Keratinocyte (primary cell): ENCODE results near the gene ZNF648. TPM values are rescaled to one million over a fixed set of nuclear protein-coding genes. Genes with fewer than 3 reads are reported as not detected.

Experiments
- DNase-seq: peaks from one replicate; pipeline ENCODE4 v3.0.0-alpha.2; 2011; ENCODE audit warnings: low read depth, missing footprints, low spot score
- FAIRE-seq: peaks from 2 replicates; lab custom pipeline; 2011; peaks lifted over from hg19 to GRCh38; lab: Jason Lieb, UNC
- H2AFZ ChIP-seq: 2 replicates; pipeline ENCODE4 v1.6.0; 2012; ENCODE audit warnings: low read length, control low read depth, inconsistent platforms; ENCODE audit not compliant: control insufficient read depth
- H3K27ac ChIP-seq: 2 replicates; pipeline ENCODE4 v1.5.1; 2011; ENCODE audit warnings: low read length; ENCODE audit not compliant: control insufficient read depth, insufficient read depth
- H3K27me3 ChIP-seq: 3 replicates; pipeline ENCODE4 v1.6.0; 2011; ENCODE audit warnings: low read length; ENCODE audit not compliant: control insufficient read depth, insufficient read depth; ENCODE audit errors: extremely low read depth
- H3K36me3 ChIP-seq, 2 experiments: 2 replicates in 1 of 2; 3 replicates in 1 of 2; pipeline ENCODE4 v1.5.1; 2011; ENCODE audit warnings: low read length in 2 of 2, mild to moderate bottlenecking in 1 of 2; ENCODE audit not compliant: control insufficient read depth in 2 of 2, insufficient read depth in 2 of 2; ENCODE audit errors: extremely low read depth in 1 of 2
- H3K4me1 ChIP-seq: 3 replicates; pipeline ENCODE4 v1.5.1; 2011; ENCODE audit warnings: low read length; ENCODE audit not compliant: control insufficient read depth, insufficient read depth; ENCODE audit errors: extremely low read depth
- H3K4me2 ChIP-seq: 3 replicates; pipeline ENCODE4 v1.6.0; 2011; ENCODE audit warnings: low read depth, low read length; ENCODE audit not compliant: control insufficient read depth, insufficient read depth; ENCODE audit errors: extremely low read depth
- H3K4me3 ChIP-seq, 3 experiments: fragments of 200-600 bp in 1 of 3; sonication (generic) in 1 of 3; 2 replicates in 2 of 3; 3 replicates in 1 of 3; pipeline ENCODE4 v1.5.1; 2011 to 2016; ENCODE audit warnings: low read length in 3 of 3, mild to moderate bottlenecking in 3 of 3, control low read depth in 2 of 3, inconsistent platforms in 1 of 3, low read depth in 1 of 3, mixed read lengths in 1 of 3, mixed run types in 1 of 3, moderate library complexity in 1 of 3; ENCODE audit not compliant: control insufficient read depth in 2 of 3, insufficient read depth in 2 of 3; ENCODE audit errors: extremely low read depth in 1 of 3
- H3K79me2 ChIP-seq: 2 replicates; pipeline ENCODE4 v1.6.0; 2012; ENCODE audit warnings: low read length; ENCODE audit not compliant: control insufficient read depth, insufficient read depth
- H3K9ac ChIP-seq: 3 replicates; pipeline ENCODE4 v1.6.0; 2011; ENCODE audit warnings: low read length; ENCODE audit not compliant: control insufficient read depth, insufficient read depth; ENCODE audit errors: extremely low read depth
- H3K9me1 ChIP-seq: 3 replicates; pipeline ENCODE4 v1.6.0; 2011; ENCODE audit warnings: low read length; ENCODE audit not compliant: control insufficient read depth, insufficient read depth; ENCODE audit errors: extremely low read depth
- H3K9me3 ChIP-seq: 2 replicates; pipeline ENCODE4 v1.5.1; 2012; ENCODE audit warnings: low read depth, low read length; ENCODE audit not compliant: control insufficient read depth
- H4K20me1 ChIP-seq: 3 replicates; pipeline ENCODE4 v1.6.0; 2011; ENCODE audit warnings: low read length; ENCODE audit not compliant: control insufficient read depth, insufficient read depth; ENCODE audit errors: extremely low read depth
- CTCF ChIP-seq, 3 experiments: IDR thresholded peaks in 1 of 3; conservative IDR thresholded peaks in 1 of 3; optimal IDR thresholded peaks in 1 of 3; 2 replicates in 2 of 3; 3 replicates in 1 of 3; pipeline versions ENCODE3 to v1.5.1; 2011; ENCODE audit warnings: low read length in 3 of 3, mild to moderate bottlenecking in 3 of 3, moderate library complexity in 2 of 3, control low read depth in 1 of 3, inconsistent platforms in 1 of 3; ENCODE audit not compliant: insufficient read depth in 2 of 3; ENCODE audit errors: extremely low read depth in 1 of 3
- EZH2 ChIP-seq: IDR thresholded peaks from one replicate; pipeline ENCODE4 v1.6.1; 2012; ENCODE audit warnings: inconsistent platforms, mild to moderate bottlenecking, low read length, moderate library complexity
- dilution Hi-C: fragments of 300-500 bp; cut with MboI; formaldehyde crosslinking; loops from one replicate; pipeline ENCODE4 v1.7.0; 2020; ENCODE audit warnings: low sequenced_read_pairs; ENCODE audit not compliant: extremely low pct_ligation_motif_present
- polyA plus RNA-seq, 5 experiments: library from polyadenylated mRNA; depleted of rRNA in 3 of 5; stranded (reverse) in 3 of 5; stranded (forward) in 1 of 5; unstranded in 1 of 5; fragments of >200 nt; gene quantifications; 1 replicate in 1 of 5; 2 replicates in 3 of 5; 3 replicates in 1 of 5; pipeline versions ENCODE4 v1.2.1 to v1.2.3, GENCODE V29; 2011 to 2012; ENCODE audit warnings: missing spikeins in 2 of 5, low read depth in 1 of 5, low replicate concordance in 1 of 5

ZNF648 gene
- polyA plus RNA-seq, 1 donor (not counting 4 experiments of a cell fraction or from before 2014, with no cell fraction given), result not detected

GRCh38 chr1:182084487-182085316, 23.2 kb upstream of the ZNF648 start:
- H3K9me3 ChIP-seq, result no peaks in the 10 kb centered on the region
- no peaks in the 10 kb centered on the region for H3K36me3 ChIP-seq
- H2AFZ ChIP-seq, result peak overlapping the region; percentile 45
- TF ChIP-seq CTCF (optimal IDR thresholded peaks at IDR 0.05 in 1 of 3, IDR thresholded peaks at IDR 0.05 in 1 of 3, conservative IDR thresholded peaks at IDR 0.05 in 1 of 3; ENCODE audit: extremely low read depth in 1 of 3, insufficient read depth in 2 of 3, low read length in 3 of 3) (peak; percentile 79 to 93 (median 88)), EZH2 (no peak)
- peak overlapping the region; percentile 46 for H3K4me2 ChIP-seq
- H3K9me1 ChIP-seq, result peaks cover 3% of the 10 kb centered on the region
- FAIRE-seq, result peak; percentile 85
- dilution Hi-C loops, result loop anchor here (25.0 kb wide), 1 partner anchor 503 kb away; the partner anchor contains the start of gene RNASEL
- peak; percentile 55 for DNase-seq
- H3K4me1 ChIP-seq, result peaks cover 24% of the 10 kb centered on the region
- H3K4me3 ChIP-seq, result no peak overlapping the region
- no peaks in the 10 kb centered on the region for H3K79me2 ChIP-seq
- H3K27me3 ChIP-seq, result no peaks in the 10 kb centered on the region
- no peaks in the 10 kb centered on the region for H4K20me1 ChIP-seq
- no peak overlapping the region for H3K9ac ChIP-seq
- peak overlapping the region; percentile 32 for H3K27ac ChIP-seq

GRCh38 chr1:182083851-182084486, 22.5 kb upstream of the ZNF648 start:
- Histone ChIP-seq H3K4me1 (peaks cover 24% of the 10 kb centered on the region), H3K36me3 (no peaks in the 10 kb centered on the region), H3K9ac (no peak overlapping the region), H3K4me2 (no peak overlapping the region), H2AFZ (no peak overlapping the region), H3K4me3 (no peak overlapping the region), H3K27me3 (no peaks in the 10 kb centered on the region), H3K79me2 (no peaks in the 10 kb centered on the region), H4K20me1 (no peaks in the 10 kb centered on the region), H3K9me1 (peaks cover 2% of the 10 kb centered on the region), H3K27ac (no peak overlapping the region), H3K9me3 (no peaks in the 10 kb centered on the region)
- FAIRE-seq (no peak), DNase-seq (no peak)
- TF ChIP-seq CTCF (optimal IDR thresholded peaks at IDR 0.05 in 1 of 3, IDR thresholded peaks at IDR 0.05 in 1 of 3, conservative IDR thresholded peaks at IDR 0.05 in 1 of 3; ENCODE audit: extremely low read depth in 1 of 3, insufficient read depth in 2 of 3, low read length in 3 of 3) (no peak), EZH2 (no peak)
- dilution Hi-C loops, result loop anchor here (25.0 kb wide), 1 partner anchor 503 kb away; the partner anchor contains the start of gene RNASEL
